ENCODE results near the gene LRMDA. TPM values are rescaled to one million over a fixed set of nuclear protein-coding genes. Genes with fewer than 3 reads are reported as not detected.

The LRMDA gene
- total and polyA plus RNA-seq, 2 of the 8 experiments (the other 6 are each of a cell fraction or from before 2014, with no cell fraction given) = 0.86 to 2.8 TPM

- no peaks in the 10 kb centered on the region for H3K27me3 ChIP-seq (replicated peaks in 1 of 4; ENCODE audit: control insufficient read depth in 3 of 4, extremely low read depth in 1 of 4, insufficient read depth in 3 of 4, low read length in 3 of 4)
- H3K23me2 ChIP-seq (ENCODE audit: low read depth, low read length) = no peaks in the 10 kb centered on the region
- H3K36me3 ChIP-seq (ENCODE audit: control insufficient read depth in 2 of 4, insufficient read depth in 4 of 4, low read length in 3 of 4) = no peaks in the 10 kb centered on the region
- H3K79me2 ChIP-seq (ENCODE audit: control insufficient read depth in 1 of 2, insufficient read depth in 2 of 2, low read length in 2 of 2) = no peaks in the 10 kb centered on the region
- no peak for FAIRE-seq
- H2AFZ ChIP-seq (ENCODE audit: low read length) = no peak overlapping the region
- no peak overlapping the region for H3K56ac ChIP-seq (replicated peaks; ENCODE audit: insufficient read length, low read depth, low read length)
- ChIA-PET POLR2A (ENCODE audit: partially characterized antibody) (no interaction called here), CTCF (ENCODE audit: partially characterized antibody) (interaction anchor here (0.6 to 0.8 kb wide), 4 partner anchors 29 to 1096 kb away, joined by 3 to 4 read pairs (median 3); no protein-coding TSS in a partner anchor)
- H3K9me3 ChIP-seq (ENCODE audit: insufficient read depth in 2 of 2, low read depth in 1 of 2, low read length in 1 of 2) = no peaks in the 10 kb centered on the region
- no peak overlapping the region for H2AK5ac ChIP-seq (ENCODE audit: low read depth, low read length)
- H4K5ac ChIP-seq (ENCODE audit: insufficient read length, low read depth, low read length) = no peak overlapping the region
- no peaks in the 10 kb centered on the region for H3K79me1 ChIP-seq (ENCODE audit: low read depth, low read length)
- H2BK5ac ChIP-seq (ENCODE audit: low read depth, low read length) = no peak overlapping the region; the same call in 1 of the 2 replicates
- WGBS, 2 experiments (ENCODE audit: extremely low coverage in 1 of 2, insufficient coverage in 1 of 2, insufficient read length in 1 of 2, insufficient replicate concordance in 2 of 2, low coverage in 1 of 2, low lambda C conversion rate in 2 of 2, missing lambda C conversion rate in 1 of 2) = 92% methylated on average over 1 of the region's 1 CpG; no CpG with 5 or more reads in 1 of the 2 experiments
- H3K9ac ChIP-seq (replicated peaks in 1 of 4; ENCODE audit: extremely low read depth in 1 of 4, low read depth in 3 of 4, low read length in 3 of 4) = no peak overlapping the region
- H4K8ac ChIP-seq (ENCODE audit: extremely low read depth, insufficient read depth, low read length) = no peak overlapping the region
- H3K4ac ChIP-seq (replicated peaks; ENCODE audit: insufficient read length, low read depth, low read length) = no peak overlapping the region
- H3K14ac ChIP-seq (ENCODE audit: insufficient read length) = no peak overlapping the region
- H2BK12ac ChIP-seq (ENCODE audit: low read depth, low read length) = no peak overlapping the region
- H2BK15ac ChIP-seq (ENCODE audit: low read length) = no peak overlapping the region
- no peak overlapping the region for H4K91ac ChIP-seq (replicated peaks; ENCODE audit: insufficient read length, low read length)
- no peak overlapping the region for H3K4me3 ChIP-seq (ENCODE audit: extremely low read depth in 1 of 4, insufficient read depth in 2 of 4, low read depth in 3 of 4, low read length in 4 of 4)
- H3K4me2 ChIP-seq (ENCODE audit: insufficient read depth in 1 of 2, low read depth in 2 of 2, low read length in 2 of 2) = no peak overlapping the region
- no peak overlapping the region for H3K18ac ChIP-seq (ENCODE audit: extremely low read depth, low read length)
- H2BK20ac ChIP-seq (ENCODE audit: low read length) = 0 out of 2 replicates have a peak overlapping the region, but pooled peaks have one; percentile 65
- no peak overlapping the region for H2BK120ac ChIP-seq (replicated peaks; ENCODE audit: low read depth, low read length)
- H3K27ac ChIP-seq (ENCODE audit: low read depth, low read length) = no peak overlapping the region
- no peak for DNase-seq (ENCODE audit: low read depth in 1 of 2, low spot score in 2 of 2)
- H3K4me1 ChIP-seq (replicated peaks in 1 of 4; ENCODE audit: control insufficient read depth in 3 of 4, insufficient read depth in 4 of 4, low read length in 3 of 4) = no peaks in the 10 kb centered on the region
- no peaks in the 10 kb centered on the region for H4K20me1 ChIP-seq (replicated peaks in 1 of 2; ENCODE audit: control insufficient read depth in 1 of 2, insufficient read depth in 2 of 2, low read length in 2 of 2)
- no peak overlapping the region for H3K23ac ChIP-seq (ENCODE audit: insufficient read length)
- TF ChIP-seq KDM4A (IDR thresholded peaks at IDR 0.05; ENCODE audit: low read depth, low read length, severe bottlenecking) (no peak), CTCF (IDR thresholded peaks at IDR 0.05; ENCODE audit: control extremely low read depth in 1 of 3, insufficient read depth in 1 of 3, low read depth in 1 of 3, low read length in 3 of 3) (no peak), POLR2A (IDR thresholded peaks at IDR 0.05; ENCODE audit: control extremely low read depth in 1 of 2, low read depth in 2 of 2, low read length in 2 of 2) (no peak), FOSL1 (IDR thresholded peaks at IDR 0.05; ENCODE audit: insufficient read depth, low read depth, low read length) (no peak), TAF7 (optimal IDR thresholded peaks at IDR 0.05; ENCODE audit: borderline replicate concordance, low read depth, low read length) (no peak), RNF2 (IDR thresholded peaks at IDR 0.05; ENCODE audit: borderline replicate concordance, low read depth, low read length, missing control alignments, poor library complexity, severe bottlenecking) (no peak), MAFK (IDR thresholded peaks at IDR 0.05; ENCODE audit: low read depth, low read length) (peak; percentile 33; the same call in 1 of the 2 replicates), BACH1 (IDR thresholded peaks at IDR 0.05; ENCODE audit: low read length) (peak; percentile 90), RBBP5 (IDR thresholded peaks at IDR 0.05; ENCODE audit: borderline replicate concordance, low read depth, low read length) (no peak), TAF1 (IDR thresholded peaks at IDR 0.05; ENCODE audit: low read depth, low read length) (no peak), JUN (IDR thresholded peaks at IDR 0.05; ENCODE audit: low read depth, low read length) (no peak)
Observed at GRCh38 chr10:75987616-75988015, 556.2 kb downstream of the LRMDA start.
